Measurements from ENCODE around the gene RAD9A.

DNA sequence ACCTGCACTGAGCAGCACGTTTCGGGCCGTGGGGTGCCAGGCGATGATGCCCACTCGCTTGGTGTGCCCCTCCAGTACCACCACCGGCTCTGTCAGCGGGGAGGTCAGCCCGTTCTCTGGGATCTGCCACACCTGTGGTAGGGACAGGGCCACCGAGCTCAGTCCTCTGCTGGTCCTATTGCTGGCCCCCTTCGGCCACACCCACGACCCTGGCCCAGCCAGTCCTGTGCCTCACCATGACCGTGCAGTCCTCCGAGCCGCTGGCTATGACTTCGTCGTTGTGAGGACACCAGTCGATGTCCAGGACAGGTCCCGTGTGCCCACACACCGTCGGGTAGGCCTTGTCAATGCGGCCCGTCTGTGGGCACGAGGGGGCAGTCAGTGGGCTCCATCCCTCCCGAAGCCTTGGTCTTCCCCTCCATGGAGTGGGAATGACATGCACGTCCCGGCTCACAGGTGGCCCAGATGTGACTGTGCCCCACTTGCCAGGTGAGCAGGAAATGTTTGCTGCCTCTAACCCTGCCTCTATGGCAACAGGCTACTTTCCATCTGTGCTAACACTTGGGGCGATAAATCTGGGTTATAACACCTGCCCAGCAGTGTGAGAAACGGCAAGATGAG lies 50.1 kb downstream of the RAD9A start:
- TF ChIP-seq, protein P1, sequence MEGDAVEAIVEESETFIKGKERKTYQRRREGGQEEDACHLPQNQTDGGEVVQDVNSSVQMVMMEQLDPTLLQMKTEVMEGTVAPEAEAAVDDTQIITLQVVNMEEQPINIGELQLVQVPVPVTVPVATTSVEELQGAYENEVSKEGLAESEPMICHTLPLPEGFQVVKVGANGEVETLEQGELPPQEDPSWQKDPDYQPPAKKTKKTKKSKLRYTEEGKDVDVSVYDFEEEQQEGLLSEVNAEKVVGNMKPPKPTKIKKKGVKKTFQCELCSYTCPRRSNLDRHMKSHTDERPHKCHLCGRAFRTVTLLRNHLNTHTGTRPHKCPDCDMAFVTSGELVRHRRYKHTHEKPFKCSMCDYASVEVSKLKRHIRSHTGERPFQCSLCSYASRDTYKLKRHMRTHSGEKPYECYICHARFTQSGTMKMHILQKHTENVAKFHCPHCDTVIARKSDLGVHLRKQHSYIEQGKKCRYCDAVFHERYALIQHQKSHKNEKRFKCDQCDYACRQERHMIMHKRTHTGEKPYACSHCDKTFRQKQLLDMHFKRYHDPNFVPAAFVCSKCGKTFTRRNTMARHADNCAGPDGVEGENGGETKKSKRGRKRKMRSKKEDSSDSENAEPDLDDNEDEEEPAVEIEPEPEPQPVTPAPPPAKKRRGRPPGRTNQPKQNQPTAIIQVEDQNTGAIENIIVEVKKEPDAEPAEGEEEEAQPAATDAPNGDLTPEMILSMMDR (conservative IDR thresholded peaks at IDR 0.05), result no peak
- TF ChIP-seq ZFX (IDR thresholded peaks at IDR 0.05), result no peak

All from C4-2B (cell line).